ENCODE measurements around the gene SERINC3. TPM values are rescaled to one million over a fixed set of nuclear protein-coding genes. Genes with fewer than 3 reads are reported as not detected.

The SERINC3 gene
- total and polyA plus RNA-seq, 2 of the 8 experiments (the other 6 are each of a cell fraction or from before 2014, with no cell fraction given), result 47.2 to 66.0 TPM

- Histone ChIP-seq H3K23me2 (ENCODE audit: low read depth, low read length) (no peaks in the 10 kb centered on the region; the same call in 1 of the 2 replicates), H4K91ac (replicated peaks; ENCODE audit: insufficient read length, low read length) (no peak overlapping the region), H2BK20ac (ENCODE audit: low read length) (no peak overlapping the region), H4K8ac (ENCODE audit: extremely low read depth, insufficient read depth, low read length) (no peak overlapping the region), H3K4me2 (ENCODE audit: insufficient read depth in 1 of 2, low read depth in 2 of 2, low read length in 2 of 2) (no peak overlapping the region), H3K9ac (replicated peaks in 1 of 4; ENCODE audit: extremely low read depth in 1 of 4, low read depth in 3 of 4, low read length in 3 of 4) (no peak overlapping the region), H4K20me1 (replicated peaks in 1 of 2; ENCODE audit: control insufficient read depth in 1 of 2, insufficient read depth in 2 of 2, low read length in 2 of 2) (no peaks in the 10 kb centered on the region), H3K23ac (ENCODE audit: insufficient read length) (no peak overlapping the region), H3K14ac (ENCODE audit: insufficient read length) (no peak overlapping the region), H2BK12ac (ENCODE audit: low read depth, low read length) (no peak overlapping the region), H2AFZ (ENCODE audit: low read length) (no peak overlapping the region), H3K18ac (ENCODE audit: extremely low read depth, low read length) (no peak overlapping the region), H3K4me1 (replicated peaks in 1 of 4; ENCODE audit: control insufficient read depth in 3 of 4, insufficient read depth in 4 of 4, low read length in 3 of 4) (no peaks in the 10 kb centered on the region), H2BK120ac (replicated peaks; ENCODE audit: low read depth, low read length) (no peak overlapping the region), H3K79me2 (ENCODE audit: control insufficient read depth in 1 of 2, insufficient read depth in 2 of 2, low read length in 2 of 2) (no peaks in the 10 kb centered on the region), H3K79me1 (ENCODE audit: low read depth, low read length) (no peaks in the 10 kb centered on the region; the same call in 1 of the 2 replicates), H2AK5ac (ENCODE audit: low read depth, low read length) (no peak overlapping the region), H3K27me3 (replicated peaks in 1 of 4; ENCODE audit: control insufficient read depth in 3 of 4, extremely low read depth in 1 of 4, insufficient read depth in 3 of 4, low read length in 3 of 4) (no peaks in the 10 kb centered on the region), H2BK5ac (ENCODE audit: low read depth, low read length) (no peak overlapping the region), H2BK15ac (ENCODE audit: low read length) (no peak overlapping the region), H3K56ac (replicated peaks; ENCODE audit: insufficient read length, low read depth, low read length) (no peak overlapping the region), H3K36me3 (ENCODE audit: control insufficient read depth in 2 of 4, insufficient read depth in 4 of 4, low read length in 3 of 4) (peaks cover 16 to 56% (median 34%) of the 10 kb centered on the region in 4 experiments; a peak in 7 of 8 replicates), H3K4ac (replicated peaks; ENCODE audit: insufficient read length, low read depth, low read length) (no peak overlapping the region), H3K27ac (ENCODE audit: low read depth, low read length) (no peak overlapping the region), H3K4me3 (ENCODE audit: extremely low read depth in 1 of 4, insufficient read depth in 2 of 4, low read depth in 3 of 4, low read length in 4 of 4) (no peak overlapping the region), H3K9me3 (ENCODE audit: insufficient read depth in 2 of 2, low read depth in 1 of 2, low read length in 1 of 2) (no peaks in the 10 kb centered on the region), H4K5ac (ENCODE audit: insufficient read length, low read depth, low read length) (no peak overlapping the region)
- ChIA-PET POLR2A (ENCODE audit: partially characterized antibody) (no interaction called here), CTCF (ENCODE audit: partially characterized antibody) (interaction anchor here (0.6 kb wide), 1 partner anchor 91 kb away, joined by 3 read pairs; no protein-coding TSS in a partner anchor)
- no peak for DNase-seq (ENCODE audit: low read depth in 1 of 2, low spot score in 2 of 2)
- TF ChIP-seq CREB1 (IDR thresholded peaks at IDR 0.05) (no peak), SIX5 (IDR thresholded peaks at IDR 0.05; ENCODE audit: low read depth, low read length) (no peak), TCF12 (IDR thresholded peaks at IDR 0.05; ENCODE audit: low read depth, low read length) (no peak), CEBPB (IDR thresholded peaks at IDR 0.05; ENCODE audit: low read depth, low read length) (no peak), RNF2 (IDR thresholded peaks at IDR 0.05; ENCODE audit: borderline replicate concordance, low read depth, low read length, missing control alignments, poor library complexity, severe bottlenecking) (no peak)
- FAIRE-seq, result no peak
- WGBS, 2 experiments (ENCODE audit: extremely low coverage in 1 of 2, insufficient coverage in 1 of 2, insufficient read length in 1 of 2, insufficient replicate concordance in 2 of 2, low coverage in 1 of 2, low lambda C conversion rate in 2 of 2, missing lambda C conversion rate in 1 of 2), result 86% methylated on average over 3 of the region's 3 CpGs; no CpG with 5 or more reads in 1 of the 2 experiments
Measured at GRCh38 chr20:44500221-44500620, 21.6 kb downstream of the SERINC3 start.
